Activated CD4-positive, alpha-beta T cell treated with anti-CD3 and anti-CD28 coated beads for 48 hours (primary cell): ENCODE data around the gene VAC14.
"Not testable (repeated sequence)": the region's sequence is repeated elsewhere in the genome, so short reads cannot be mapped to it uniquely, and the experiment has no call there.

ENCODE experiments used
- DNase-seq: peaks from one replicate; pipeline ENCODE4 v3.0.0-alpha.2; 2020

The VAC14 gene

DNA sequence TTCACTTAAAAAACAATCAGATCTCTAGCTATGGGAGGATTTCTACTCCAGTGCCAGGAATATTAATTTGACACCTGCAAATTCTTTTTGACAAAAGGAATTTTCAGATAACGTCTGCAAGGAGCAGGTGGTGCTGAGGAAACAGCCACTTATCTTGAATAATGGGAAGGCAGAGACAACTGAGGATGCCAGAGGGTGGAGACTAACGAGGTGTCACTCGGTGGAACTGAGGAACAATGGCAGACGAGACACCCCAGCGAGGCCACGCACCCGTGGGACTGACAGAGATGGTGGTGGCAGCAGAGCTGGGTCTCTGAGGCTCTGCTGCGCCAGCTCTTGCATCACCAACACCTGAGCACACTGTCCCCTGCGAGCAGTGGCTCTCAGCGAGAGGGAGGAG, 42.2 kb downstream of the VAC14 start:
- no peak for DNase-seq

DNA sequence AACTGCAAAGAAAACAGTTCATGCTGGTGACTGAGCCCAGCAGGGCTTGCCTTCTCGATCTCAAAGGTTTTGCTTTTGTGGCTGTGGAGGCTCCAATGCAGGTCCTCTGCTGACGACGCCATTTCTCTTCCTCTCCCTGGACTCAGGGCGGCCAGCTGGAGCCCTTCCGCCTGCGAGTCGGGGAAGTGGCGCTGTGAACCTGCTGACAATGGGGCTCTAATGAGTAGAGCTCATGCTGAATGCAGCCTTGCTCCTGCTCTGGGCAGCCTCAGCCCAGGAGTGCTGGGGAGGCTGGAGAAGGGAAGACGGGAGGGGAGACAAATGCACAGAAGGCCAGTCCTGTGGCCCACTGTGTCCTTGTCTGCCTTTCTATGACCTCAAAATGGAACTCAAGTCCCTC, 43.8 kb downstream of the VAC14 start:
- no peak for DNase-seq

DNA sequence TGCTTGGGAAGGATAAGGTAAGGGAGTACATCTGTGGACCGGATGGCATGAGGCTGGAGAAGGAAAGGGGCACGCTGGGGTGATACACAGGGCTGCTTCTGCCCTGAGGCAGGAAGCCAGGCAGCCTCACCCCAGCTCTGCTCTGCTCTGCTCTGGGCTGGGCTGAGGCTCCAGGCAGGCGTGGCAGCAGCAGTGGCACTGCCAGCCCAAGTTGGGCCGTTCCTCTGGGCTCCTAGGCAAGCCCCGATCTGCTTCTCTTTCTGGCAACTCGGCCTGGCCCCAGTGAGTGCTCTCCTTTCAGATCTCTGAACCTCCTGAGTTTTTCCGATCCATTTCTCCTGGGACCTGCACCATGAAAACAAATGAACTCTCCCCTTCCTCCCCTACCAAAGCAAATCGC, 44.9 kb downstream of the VAC14 start:
- DNase-seq: no peak

DNA sequence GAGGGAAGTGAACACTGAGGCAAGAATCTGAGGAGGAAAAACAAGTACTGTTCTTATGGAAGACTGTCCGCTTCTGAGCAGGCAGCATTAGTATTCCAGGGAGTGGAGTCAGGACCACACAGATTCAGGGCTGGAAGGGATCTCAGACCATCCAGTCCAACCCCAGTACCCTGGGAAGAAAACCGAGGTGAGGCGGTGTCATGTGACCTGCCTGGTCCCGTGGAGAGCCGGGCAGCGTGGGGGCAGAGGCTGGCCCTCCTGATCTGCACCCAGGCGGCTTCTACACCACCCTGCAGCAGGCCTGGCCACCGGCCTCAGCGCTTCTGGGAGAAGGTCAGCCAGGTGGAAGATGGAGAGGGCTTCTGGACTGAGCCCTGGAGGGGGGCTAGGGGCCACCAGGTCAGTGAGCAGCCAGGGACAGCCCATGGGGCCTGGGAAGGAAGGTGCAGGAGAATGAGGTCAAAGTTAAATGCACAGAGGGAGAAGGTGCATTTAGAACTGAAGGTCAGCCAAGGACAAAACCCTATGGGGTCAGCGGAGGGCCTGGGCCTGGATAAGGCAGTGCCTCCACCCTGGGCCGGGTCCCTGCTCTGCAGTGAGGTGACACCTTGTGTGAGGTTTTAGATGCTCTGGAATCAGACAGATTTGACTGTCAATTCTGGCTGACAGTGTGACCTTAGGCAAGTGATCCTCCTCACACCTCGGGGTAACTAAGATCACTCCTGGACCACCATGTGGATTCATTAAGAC, 45.9 kb downstream of the VAC14 start:
- no peak for DNase-seq

DNA sequence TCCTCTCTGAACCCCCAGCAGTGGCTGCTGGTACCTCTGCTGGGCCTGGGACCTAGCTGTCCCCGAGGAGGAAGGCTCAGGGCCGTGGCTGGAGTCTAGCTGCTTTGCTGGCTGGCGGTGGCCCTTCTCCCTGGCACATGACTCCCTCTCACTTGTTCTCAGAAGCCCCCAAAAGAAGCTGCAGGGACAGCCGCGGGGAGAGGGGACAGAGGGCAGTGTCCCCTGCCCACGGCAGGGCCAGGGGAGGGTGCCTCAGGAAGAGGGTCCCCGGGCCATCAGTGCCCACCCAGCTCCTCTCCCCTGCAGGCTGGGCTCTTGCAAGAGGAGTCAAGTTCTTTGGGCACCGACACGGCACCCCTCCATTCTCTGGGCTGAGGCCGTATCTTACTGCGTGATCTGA, 46.6 kb downstream of the VAC14 start:
- no peak for DNase-seq

DNA sequence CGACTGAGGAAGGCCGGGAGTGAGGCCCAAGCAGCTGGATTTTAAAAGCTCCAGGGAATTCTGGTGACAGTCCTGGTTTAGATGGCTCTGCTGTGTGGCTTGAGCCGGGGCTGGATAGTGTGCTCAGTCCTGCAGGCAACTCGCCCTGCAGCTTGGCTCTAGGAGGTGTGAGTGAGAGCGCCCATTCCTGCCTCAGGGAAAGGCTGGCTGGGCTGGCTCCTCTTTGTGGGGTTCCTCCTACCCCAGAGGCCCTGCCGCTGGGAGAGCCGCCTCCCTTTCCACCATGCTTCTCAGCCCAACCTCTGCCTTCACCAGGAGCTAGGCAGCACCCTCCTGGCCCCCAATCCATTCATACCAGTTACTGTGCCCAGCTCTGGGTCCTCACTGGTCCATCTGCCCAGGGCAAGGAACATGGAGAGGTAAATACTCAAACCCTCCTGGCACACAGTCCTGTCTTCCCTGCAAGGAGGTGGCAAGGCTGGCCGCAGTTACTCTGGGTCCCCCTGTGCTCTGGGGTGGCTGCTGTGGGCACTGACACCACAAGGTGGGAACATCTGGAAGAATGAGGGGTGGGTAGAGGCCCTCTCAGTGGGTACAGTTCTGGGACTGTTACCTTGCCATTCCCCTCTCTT, 47.1 kb downstream of the VAC14 start:
- no peak for DNase-seq

DNA sequence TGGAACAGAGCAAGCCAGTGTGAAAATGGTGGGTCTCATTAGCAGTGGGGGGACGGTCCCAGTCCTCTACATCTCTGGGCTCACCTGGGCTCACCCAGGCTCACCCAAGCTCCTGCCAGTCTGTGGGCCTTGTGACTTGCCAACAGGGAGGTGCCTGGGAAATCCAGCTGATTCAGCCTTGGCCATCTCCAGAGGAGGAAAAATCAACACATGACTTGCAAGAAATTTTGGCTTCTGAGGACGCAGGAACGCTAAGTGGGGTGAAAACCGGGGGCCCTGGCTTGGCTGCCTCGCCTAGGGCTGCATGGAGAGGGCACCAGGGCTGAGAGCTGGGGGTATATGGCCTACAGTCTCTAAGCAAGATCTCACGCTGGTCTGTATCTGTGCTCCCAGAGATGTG, 47.7 kb downstream of the VAC14 start:
- DNase-seq: no peak

DNA sequence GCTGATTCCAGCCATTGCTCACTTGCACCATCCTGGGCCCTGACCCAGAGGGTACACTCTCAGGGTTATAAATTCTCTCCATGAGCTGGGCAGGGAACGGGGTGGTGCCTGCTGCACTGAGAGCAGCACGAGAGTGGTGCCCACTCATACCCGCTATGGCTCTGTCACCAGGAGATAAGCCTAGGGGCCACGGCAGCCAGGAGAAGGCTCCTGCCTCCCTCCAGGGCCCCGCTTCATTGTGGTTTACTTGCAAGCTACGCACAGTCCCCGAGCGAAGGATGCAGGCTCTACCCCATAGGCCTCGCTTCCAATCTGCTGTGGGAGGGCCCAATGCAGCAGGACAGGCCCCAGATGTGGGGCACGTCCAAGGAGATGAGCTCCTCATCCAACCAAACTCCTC, 48.5 kb downstream of the VAC14 start:
- DNase-seq: no peak

DNA sequence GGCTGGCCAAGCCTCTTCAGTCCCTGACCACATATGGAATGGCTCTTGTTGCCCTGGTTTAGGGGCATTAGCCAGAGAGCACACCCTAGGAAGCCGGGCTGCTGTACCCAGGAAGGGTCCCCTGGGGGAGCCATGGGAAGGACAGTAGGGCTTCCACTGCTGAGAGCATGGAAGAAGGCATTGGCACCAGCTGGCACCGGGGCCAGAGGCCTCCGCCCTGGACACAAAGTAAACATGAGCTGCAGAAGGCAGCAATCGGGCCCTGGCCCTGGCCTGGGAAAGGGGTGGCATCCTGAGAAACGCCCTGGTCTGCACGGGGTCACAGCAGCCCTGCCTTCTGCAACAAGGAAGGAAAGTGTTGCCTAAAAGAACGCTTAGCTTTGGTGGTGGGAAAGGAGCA, 49.4 kb downstream of the VAC14 start:
- no peak for DNase-seq

DNA sequence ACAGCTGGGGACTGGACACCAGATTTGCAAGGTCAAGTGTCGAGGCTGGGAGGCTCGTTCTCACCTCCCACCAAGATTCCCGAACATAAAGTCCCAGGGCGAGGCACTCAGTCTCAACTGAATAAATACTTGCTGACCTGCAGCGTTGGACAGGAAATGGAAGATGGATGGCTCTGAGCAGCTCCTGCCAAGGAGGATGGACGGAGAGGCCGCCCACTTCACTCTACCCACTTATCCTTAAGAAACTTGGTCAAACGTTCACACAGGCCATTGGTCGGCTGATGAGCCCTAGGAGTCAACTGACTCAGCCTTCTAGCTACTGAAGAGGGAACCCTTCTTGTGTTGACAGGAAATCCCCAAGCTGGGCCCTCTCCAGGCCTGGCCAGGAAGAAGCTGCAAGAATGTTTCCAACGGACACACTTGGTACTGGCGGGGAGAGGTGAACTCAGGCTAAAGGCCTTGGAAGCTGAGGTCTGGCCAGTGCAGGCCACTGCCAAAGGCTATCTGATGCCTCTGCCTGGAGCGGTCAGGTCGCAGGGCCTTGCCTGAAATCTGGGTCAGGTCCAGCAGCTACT, 50.0 kb downstream of the VAC14 start:
- no peak for DNase-seq

DNA sequence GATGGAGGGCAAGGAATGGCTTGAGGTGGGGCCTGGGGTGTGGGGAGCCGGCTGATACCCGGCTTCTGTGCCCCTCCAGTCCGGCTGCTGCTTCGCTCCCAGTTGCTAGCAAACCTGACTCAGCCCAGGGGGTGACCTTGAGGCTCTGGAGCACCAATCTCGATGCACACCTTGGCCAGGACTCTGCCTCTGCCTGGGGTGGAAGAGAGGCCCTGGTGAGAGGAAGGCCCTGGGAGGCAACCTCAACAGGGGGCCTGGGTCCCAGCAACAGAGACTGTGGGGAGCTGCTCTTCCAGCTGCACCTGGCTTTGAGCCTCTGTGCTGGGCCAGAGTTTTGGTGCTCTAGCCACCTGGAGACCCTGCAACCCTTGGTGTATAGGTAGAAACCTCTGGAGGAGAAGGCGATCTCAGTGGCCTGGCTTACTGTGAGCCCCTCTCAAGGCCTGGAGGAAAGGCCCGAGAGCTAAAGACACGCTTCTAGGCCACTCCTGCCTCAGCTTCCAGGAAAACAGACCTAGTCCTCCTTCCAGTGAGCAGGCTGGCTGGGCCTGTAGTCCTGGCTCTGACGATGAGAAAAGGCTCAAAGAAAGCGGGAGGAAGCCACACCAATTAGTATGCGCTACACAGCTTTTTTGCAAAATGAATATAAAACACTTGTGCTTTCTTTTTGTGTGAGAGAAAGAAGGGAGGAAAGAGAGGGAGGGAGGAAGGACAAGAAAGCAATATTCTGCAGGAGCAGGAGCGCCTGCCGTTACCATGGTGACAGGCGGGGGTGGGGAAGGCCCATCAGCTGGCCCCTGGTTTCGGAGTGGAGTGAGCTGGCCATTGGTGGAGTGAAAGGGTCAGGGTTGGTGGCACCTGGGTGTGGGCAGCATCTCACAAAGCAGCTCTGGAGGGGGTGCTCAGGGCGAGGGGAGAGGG, 51.0 kb downstream of the VAC14 start:
- DNase-seq: no peak

DNA sequence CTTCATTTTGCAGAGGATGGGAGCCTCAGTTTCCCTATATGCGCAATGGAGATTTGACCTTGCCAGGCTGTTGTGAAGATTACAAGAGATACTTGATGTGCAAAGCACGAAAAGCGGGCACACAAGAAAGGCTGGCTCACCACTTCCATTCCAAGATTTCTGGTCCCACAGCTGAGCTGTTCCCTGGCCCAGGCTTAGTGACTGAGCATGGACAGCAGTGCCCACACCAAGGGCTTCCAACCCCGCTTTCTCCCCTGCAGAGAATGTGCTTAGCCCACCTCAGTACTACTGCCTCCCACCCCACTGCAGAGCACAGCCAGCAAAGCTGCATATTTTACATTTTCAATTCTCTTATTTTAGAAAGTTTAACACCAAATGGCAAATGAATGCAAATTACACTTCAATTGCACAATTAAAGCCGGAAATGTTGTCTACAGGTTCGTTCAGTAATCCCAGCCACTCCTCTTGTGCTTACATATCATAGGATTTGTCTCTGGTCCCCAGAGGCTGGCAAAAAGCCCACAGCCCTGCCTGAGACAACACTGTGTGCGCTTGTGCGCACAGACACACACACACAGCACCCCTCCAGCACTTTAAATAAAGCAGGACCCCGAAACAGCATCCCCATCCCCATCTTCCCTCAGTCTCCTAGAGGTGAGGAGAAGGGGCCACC, 51.8 kb downstream of the VAC14 start:
- DNase-seq: no peak

DNA sequence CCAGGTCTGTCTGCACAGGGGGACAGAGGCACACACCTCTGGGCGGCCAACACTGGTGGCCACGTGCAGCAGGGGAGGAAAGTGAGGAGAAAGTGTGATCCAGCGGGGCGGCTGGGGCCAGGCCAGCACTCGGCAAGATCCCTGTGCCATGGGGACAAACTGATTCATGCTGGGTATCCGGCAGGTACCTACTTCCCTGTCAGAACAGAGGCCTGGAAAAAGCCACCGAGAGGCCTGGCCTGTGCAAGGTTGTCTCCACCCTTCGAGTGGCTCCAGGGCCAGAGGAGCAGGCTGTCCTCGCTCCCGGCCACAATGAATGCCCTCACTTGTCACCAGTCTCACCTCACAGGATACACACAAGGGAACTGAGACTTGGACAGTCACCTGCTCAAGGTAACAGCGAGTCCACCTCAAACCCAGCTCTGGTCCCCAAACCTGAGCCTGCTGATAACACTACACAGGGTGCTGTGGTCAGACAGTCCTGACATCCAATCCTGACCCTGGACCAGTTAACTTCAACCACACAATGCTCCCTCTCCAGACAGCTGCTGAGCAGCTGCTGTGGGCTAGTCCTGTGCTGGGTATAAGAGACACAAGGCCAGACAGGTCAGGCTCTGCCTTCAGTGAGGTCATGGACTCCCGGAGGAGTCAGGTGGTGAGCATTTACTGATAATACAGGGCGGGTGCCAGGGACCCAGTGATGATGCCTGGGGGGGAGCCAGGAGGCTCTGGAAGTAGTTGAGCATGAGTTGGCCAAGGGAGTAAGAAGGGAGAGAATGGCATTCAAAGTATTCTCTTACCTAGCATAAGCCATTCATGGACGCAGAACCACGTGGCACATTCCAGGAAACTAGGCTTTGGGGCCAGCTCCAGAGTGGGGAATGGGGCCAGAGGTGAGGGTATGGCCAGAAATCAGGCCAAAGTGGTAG, 53.0 kb downstream of the VAC14 start:
- no peak for DNase-seq

DNA sequence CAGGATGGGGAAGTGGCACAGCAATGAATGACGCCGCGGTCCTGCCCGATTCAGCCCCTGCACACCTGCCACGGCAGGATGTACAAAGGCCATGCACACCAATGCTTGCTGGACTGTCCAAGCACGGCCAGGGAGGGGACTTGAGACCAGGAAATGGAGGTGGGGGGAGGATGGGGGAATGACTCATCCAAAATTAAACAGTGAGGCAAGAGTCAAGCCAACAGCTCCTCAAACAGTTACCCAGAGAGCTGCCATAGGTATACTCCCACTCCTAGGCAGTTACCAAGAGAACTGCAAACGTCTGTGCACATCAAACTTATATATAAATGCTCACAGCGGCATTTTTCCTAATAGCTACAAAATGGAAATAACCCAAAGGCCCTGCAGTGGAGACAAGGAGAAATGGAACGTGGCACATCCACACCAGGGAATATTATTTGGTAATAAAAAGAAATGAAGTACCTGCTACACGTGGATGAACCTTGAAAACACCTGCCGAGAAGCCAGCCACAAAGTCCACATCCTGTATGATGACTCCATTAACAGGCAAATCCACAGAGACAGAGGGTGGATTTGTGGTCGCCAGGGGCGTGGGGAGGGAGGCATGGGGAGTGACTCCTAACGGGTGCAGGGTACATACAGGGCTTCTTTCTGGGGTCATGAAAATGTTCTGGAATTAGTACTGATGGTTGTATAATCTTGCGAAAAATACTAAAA, 54.1 kb downstream of the VAC14 start:
- peak; percentile 52 for DNase-seq

DNA sequence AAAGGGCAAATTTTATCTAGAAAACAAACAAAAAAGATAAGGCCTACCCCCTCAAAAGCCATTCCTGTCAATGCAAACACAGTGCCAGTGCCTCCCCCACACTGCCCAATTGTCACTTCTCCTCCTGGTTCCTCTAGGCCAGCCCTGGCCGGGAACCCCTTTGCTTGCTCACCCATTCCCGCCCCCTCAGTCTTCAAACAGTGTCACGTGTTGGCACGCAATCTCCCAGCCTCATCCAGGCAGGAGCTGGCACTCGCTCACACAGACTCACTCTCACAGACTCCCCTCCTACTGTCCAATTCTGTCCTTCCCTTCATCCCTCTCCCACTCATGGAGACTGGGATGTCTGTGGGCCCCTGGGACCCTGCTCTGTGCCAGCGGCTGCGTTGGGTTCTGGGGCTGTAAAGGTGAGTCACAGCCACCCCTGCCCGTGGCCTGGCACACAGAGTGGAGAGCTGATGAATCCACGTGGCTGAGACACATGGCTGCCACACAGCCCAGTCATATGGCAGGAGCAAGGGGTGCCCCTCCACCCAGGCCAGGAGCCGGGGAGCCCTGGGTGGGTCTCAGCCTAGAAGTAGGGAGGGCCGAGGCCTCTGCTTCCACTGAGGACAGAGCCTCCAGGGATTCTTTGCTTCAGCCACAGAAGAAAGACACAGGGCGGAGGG, 54.8 kb downstream of the VAC14 start:
- peak; percentile 25 for DNase-seq

DNA sequence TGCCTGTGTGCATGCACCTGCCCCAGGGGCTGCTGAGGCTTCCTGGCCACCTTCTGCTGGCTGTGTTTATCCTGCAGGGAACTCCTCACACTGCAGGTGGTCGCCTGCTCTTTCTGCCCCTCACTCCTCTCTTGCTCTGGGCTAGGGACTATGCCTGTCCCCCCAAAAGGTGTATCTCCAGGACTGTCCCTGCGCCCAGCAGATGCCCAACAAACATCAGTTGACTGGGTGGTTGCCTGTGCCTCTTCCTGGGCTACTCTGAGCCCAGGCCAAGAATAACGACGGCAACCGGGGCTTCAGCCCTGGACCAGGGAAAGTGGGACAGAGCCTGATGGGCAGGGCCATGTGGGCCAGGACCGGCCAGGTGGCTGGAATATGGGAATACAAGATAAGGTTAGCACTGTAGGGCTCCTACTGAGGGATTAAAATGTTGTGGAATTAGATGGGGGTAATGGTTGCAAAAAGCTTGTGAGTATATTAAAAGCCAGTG, 55.4 kb downstream of the VAC14 start:
- no peak for DNase-seq

DNA sequence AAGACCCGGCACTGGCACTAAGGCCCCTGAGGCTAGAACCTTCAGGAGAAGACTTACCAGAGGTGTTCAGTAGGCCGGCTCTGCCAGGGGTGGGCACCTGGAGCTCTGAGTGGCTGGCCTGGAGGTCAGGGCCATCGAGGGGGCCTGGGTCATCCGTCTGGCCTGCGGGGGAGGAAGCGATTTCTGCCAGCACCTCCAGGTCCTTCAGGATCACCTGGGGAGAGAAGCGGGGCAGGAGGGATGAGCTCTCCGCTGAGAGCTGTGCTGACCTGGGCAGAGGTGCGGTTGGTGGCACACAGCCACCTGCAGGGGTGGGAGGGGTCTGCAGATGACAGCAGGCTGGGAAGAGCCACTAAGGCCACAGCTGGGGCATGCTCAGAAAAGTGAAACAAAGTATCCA, 56.6 kb downstream of the VAC14 start:
- DNase-seq: no peak

DNA sequence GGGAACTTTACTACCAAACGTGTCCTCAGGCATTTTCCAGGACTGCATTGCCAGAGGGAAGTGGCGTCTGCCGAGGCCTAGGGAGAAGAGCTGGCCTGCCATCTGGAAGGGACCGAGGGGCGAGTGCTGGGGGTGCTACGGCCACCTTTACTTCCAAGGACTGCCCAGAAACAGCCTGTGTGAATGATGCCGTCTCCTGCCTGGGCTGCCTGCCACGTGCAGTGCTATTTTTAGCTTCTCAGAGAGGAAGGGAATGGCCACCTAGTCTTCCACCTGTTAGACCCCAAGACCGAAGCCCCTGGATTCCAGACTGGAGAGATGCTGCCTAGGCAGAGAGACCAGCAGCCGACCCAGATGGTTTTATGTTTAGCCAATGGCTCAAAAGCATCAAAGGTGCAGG, 57.2 kb downstream of the VAC14 start:
- no peak for DNase-seq

DNA sequence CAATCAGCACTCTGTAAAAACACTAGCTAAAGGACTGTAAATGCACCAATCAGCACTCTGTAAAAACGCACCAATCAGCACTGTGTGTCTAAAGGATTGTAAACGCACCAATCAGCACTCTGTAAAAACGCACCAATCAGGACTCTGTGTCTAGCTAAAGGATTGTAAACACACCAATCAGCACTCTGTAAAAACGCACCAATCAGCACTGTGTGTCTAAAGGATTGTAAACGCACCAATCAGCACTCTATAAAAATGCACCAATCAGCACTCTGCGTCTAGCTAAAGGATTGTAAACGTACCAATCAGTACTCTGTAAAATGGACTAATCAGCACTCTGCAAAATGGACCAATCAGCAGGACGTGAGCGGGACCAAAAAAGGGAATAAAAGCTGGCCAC, 58.0 kb downstream of the VAC14 start:
- not testable (repeated sequence) for DNase-seq

DNA sequence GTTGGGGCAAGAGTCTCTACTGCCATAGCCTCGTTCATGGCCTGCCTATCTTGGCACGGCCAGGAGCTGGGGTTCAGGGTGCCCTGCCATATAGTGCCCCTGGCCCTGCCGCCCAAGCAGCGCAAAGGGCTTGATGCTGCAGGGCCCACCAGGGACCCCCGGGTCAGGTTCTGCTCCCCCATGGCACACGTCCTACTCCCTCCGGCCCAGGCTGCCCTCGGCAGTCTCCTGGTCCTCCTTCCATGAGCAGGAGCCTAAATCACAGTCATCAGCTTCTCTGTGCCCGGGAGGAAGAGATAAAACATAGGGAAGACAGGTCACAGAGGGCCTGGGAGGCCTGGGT, 59.2 kb downstream of the VAC14 start:
- DNase-seq: no peak
